Measurements from ENCODE around the gene HSF2BP.
"Not testable (repeated sequence)": the region's sequence is repeated elsewhere in the genome, so short reads cannot be mapped to it uniquely, and the experiment has no call there.

DNA sequence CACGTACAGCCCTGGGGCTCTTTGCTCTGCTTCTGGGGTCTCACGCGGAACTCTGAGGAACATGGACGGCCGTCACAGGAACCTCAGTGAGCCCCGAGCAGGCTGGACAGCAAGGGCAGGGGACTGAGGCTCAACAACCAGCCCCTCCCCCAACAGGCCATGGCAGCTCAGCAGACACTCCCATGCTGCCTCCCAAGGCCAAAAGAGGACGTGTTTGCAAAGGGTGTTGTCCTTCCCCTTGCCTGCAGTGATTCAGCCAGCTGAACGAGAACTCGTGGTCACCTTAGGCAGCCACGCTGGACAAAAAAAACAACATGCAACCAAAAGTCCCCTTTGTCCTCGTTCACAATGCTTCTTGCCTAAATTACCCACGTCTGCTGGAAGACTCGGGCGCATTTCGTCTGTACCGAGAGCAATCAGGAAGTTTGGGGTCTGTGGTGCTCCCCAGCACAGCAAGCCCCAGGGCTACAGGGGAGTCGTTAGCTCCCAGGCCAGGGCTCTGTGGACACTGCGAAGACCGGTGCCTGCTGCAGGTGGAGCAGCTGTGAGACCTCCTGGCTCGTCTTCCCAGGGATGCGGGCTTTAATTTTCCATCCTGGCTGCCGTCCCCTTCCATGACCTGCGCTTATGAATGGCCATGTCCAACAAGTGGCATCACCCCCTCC lies 156.7 kb downstream of the HSF2BP start:
- not testable (repeated sequence) for TF ChIP-seq POLR2AphosphoS5, POLR2A (IDR thresholded peaks at IDR 0.05)
- TF ChIP-seq, protein P1, sequence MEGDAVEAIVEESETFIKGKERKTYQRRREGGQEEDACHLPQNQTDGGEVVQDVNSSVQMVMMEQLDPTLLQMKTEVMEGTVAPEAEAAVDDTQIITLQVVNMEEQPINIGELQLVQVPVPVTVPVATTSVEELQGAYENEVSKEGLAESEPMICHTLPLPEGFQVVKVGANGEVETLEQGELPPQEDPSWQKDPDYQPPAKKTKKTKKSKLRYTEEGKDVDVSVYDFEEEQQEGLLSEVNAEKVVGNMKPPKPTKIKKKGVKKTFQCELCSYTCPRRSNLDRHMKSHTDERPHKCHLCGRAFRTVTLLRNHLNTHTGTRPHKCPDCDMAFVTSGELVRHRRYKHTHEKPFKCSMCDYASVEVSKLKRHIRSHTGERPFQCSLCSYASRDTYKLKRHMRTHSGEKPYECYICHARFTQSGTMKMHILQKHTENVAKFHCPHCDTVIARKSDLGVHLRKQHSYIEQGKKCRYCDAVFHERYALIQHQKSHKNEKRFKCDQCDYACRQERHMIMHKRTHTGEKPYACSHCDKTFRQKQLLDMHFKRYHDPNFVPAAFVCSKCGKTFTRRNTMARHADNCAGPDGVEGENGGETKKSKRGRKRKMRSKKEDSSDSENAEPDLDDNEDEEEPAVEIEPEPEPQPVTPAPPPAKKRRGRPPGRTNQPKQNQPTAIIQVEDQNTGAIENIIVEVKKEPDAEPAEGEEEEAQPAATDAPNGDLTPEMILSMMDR (IDR thresholded peaks at IDR 0.05): not testable (repeated sequence)

All from suprapubic skin (tissue), 4 donors.